HG03558 (cell line): Measurements from ENCODE around the gene RPUSD1.

Source experiments
- ATAC-seq: cut with Tn5 transposase; IDR thresholded peaks from one replicate; pipeline ENCODE4 v1.9.1; 2021; ENCODE audit warnings: moderate number of reproducible peaks; ENCODE audit not compliant: unreplicated experiment; ENCODE audit errors: extremely low read depth

Gene RPUSD1

DNA sequence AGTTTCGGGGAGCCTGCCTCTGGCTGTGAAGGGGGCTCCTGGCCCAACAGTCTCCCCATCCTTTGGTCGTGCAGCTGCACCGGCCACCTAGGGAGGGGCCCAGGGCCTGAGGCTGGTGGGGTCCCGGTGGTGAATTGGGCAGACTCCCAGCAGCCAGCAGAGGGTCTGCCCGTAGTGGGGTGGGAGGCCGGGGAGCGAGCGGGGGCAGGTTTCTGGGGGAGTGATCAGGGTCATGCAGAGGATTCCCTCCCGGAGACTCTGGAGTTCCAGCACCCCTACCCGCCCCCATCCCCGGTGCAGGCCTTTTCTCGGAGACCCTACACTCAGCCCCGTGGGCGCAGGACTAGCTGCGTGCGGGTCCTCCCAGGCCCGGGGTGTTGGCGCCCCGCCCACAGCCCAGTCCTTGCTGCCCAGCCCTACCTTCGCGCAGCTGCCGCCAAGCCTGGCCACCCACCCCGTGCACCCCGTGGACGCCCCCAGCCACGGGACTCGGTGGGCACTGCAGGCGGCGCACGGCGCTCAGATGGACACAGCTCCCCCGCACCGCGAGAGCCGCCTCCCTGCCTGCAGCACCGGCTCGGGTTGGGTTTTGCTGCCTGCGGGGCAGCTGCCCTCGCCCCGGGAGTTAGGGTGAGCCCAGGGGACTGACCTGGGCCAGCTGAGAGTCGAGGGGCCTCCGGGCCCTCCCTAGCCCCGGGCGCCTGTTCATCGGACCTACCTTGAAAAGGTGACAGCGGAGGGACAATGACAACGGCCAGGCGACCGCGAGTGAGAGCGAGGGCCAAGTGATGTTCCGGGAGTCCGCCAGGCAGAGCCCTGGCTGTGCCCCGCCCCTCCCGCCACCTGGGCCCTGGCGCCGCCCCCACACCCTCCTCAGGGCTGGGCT is 12.0 kb upstream of the RPUSD1 start, which contains the start of gene GNG13:
Gene GNG13 (minus strand): TSS at position 787 of the 886 bp plus-strand sequence. CDS start 1,657 bp downstream, outside the sequence.
- no peak for ATAC-seq

DNA sequence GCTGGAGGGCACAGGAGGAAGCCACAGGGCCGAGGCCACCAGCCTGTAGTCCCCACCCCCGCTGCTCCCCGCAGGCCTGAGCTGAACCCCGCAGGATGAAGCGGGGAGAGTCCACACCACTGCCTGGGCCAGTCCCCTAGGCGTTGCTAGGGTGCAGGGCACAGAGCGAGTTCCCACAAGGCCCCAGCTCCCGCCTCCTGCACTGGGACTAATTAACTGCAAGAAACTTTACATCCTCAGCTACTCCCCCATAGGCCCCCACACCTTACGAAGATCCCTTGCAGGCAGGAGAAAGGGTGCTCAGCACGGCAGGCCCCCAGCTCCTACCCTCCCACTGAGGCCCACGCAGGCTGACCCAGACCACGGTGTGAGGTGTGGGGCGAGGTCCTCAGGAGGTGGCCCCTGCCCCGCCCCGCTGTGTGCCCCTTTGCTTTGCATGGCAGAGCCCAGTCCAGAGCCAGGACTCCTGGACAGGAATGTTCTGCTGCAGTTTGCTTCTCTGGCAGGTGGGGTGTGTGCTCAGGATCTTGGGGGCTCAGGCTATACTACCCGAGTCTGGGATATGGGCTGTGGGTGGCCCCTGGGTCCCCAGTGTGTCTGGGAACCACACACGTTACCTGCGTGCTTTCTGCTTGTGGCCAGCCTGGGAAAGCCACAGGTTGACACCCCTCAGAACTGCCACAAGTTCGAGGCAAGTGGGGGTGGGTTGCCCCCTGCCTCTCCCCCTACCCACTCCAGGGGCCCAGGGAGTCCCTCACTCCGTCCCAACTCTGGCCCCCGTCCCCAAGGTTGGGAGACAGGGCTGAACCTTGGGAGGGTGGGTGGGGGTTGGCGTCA is 11.1 kb upstream of the RPUSD1 start:
- ATAC-seq = no peak

DNA sequence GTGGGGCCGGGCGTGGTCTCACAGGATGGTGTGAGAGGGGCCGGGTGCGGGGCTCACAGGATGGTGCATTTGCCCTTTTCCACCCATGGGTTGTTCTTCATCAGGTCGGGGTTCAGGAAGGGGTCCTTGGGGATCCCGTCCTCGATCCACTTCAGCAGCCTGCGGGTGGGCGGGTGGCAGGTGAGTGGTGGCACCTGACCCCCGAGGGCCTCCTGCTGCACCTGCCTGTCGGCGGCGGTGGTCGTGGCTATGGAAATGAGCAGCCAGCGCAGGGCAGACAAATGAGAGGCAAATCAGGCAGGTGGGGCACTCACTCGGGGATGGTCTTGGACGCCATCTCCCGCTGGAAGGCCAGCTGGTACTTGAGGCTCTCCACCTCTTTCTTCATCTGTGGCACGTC is 10.5 kb upstream of the RPUSD1 start:
- ATAC-seq = no peak

DNA sequence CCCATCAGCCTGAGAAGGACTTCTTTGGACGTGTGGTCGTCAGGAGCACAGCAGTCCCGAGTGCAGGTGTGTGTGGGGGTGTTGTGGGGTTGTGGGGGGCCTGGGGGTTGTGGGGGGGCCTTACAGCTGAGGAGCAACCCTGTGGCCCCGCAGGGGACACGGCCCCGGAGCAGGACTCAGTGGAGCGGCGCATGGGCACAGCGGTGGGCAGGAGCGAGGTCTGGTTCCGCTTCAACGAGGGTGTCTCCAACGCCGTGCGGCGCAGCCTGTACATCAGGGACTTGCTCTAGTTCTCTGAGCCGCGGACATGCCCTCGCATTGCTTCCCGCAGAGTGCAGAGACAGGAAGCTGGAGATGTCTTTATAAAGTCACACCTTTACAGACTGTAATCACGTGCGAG is 9.5 kb upstream of the RPUSD1 start:
- no peak for ATAC-seq

DNA sequence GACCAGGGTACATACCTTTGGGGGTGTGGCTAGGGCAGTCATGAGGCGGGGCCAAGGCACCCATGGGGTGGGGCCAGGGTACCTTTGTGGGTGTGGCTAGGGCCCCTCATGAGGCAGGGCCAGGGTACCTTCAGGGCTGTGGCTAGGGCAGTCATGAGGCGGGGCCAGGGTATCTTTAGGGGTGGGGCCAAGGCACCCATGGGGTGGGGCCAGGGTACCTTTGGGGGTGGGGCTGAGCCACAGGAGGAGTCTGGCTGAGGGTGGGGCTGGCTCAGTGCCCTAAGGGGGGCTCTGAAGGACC is 8.9 kb upstream of the RPUSD1 start:
- no peak for ATAC-seq

GRCh38 chr16:796296-797119 is 8.3 kb upstream of the RPUSD1 start:
- ATAC-seq = no peak

DNA sequence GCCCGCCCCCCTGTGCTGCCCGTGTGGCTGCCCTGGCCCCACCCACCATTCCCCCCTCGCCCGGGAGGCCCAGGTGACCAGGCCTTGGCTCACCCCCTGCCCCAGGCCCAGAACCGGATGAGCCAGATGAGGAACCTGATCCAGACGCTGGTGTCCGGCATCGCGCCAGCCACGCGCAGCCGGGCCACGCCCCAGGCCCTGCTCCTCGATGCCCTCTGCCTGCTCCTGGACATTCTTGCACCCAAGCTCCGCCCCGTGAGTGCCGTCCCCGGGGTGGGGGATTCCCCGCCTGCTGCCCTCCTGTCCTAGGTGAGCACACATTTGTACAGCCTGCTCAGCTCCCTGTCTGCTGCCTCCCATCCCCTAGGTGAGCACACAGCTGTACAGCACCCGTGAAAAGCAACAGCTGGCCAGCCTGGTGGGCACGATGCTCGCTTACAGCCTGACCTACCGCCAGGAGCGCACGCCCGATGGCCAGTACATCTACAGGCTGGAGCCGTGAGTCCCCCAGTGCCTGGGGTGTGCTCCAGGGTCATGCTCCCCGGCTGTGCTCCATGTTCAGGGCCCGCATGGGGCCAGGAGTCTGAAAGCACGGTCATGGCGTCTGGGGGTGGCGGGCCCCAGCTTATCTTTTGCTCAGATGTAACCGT is 7.5 kb upstream of the RPUSD1 start:
- no peak for ATAC-seq

GRCh38 chr16:794853-795466 is 6.8 kb upstream of the RPUSD1 start:
- ATAC-seq = no peak

DNA sequence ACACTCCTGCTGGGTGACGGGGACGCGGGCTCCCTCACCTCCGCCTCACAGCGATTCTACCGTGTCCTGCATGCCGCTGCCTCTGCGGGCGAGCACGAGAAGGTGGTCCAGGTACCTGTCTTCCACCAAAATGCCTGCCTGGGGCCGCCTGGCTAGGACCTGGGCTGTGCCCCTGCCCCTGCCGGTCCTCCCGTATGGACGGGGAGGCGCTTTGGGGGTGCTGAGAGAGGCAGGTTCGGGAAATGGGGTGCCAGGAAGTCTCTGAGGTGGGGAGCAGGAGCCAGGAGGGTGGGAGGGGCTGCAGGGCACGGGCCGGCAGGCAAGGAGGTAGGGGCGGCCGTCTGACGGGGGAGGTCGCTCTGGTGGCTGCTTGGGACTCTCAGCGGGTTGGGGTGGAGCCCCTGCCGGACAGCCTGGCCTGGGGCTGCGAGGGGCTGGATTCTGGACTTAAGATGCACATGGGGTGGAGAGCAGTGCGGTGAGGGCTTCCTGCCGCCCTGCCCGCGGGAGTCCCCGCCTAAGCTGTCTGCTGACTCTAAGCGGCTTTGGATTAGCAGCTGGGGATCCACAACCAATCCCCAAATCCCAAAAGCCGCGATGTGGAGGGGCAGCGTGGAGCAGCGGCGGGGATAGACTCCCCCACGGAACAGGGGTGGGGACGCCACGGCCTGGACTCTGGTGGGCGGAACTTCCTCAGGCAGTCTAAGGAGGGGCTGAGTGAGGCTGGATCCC is 6.1 kb upstream of the RPUSD1 start:
- ATAC-seq = no peak

DNA sequence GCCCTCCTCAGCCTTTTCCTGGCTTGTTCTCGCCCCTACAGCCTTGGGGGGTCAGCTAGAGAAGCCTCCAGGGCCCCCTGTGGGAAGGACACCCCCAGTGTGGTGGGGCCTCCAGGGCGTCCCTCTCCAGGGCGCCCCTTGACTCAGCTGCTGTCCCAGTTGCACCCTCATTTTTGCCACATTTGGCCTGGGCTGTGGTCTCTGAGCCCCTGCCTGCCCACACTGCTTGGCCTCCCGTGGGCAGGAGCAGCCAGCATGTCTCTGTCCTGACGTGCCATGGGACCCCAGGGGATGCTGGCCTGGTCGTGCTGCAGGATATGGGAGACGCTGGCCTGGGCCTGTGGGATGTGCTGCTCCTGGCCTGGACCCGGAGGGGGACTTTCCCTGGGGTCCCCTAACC is 5.2 kb upstream of the RPUSD1 start:
- no peak for ATAC-seq

- no peak for ATAC-seq
Measured at GRCh38 chr16:792221-792995, 4.2 kb upstream of the RPUSD1 start.

DNA sequence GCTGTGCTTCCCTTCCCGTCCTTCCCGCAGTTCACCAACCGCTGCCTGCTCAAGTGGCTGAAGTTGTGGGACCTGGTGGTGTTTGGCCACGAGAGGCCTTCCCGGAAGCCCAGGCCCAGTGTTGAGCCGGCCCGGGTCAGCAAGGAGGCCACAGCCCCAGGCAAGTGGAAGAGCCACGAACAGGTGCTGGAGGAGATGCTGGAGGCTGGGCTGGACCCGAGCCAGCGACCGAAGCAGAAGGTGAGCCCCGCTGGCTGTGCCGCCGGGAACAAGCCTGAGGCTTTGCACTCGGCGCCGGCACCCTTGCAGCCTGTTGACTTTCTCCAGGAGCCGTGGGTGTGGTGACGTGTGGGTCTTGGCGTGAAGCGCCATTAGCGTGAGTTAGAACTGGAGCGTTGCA is 3.0 kb upstream of the RPUSD1 start:
- ATAC-seq = no peak

GRCh38 chr16:790086-790485 is 1.9 kb upstream of the RPUSD1 start:
- ATAC-seq = no peak

DNA sequence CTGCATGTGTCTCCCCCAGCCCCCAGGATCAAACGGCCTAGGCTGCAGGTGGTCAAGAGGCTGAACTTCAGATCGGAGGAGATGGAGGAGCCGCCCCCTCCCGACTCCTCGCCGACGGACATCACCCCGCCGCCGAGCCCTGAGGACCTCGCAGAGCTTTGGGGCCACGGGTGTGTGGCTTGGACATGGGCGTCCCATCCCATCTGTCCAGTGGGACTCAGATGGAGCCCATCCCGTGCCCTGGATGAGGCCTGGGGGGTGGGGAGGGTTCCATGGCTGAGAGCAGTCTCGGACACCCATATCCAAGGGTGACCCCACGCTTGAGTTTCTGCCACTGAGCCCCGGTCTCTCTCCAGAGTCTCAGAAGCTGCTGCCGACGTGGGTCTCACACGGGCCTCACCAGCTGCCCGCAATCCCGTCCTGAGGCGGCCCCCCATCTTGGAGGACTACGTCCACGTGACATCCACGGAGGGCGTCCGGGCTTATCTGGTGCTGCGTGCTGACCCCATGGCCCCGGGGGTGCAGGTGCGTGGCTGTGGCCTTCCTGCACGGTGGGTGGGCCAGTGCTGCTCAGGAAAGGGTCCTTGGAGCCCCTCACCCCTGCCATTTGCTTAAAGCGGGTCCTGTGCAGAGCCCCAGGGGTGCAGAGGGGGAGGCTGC is 1.1 kb upstream of the RPUSD1 start:
- ATAC-seq = no peak

DNA sequence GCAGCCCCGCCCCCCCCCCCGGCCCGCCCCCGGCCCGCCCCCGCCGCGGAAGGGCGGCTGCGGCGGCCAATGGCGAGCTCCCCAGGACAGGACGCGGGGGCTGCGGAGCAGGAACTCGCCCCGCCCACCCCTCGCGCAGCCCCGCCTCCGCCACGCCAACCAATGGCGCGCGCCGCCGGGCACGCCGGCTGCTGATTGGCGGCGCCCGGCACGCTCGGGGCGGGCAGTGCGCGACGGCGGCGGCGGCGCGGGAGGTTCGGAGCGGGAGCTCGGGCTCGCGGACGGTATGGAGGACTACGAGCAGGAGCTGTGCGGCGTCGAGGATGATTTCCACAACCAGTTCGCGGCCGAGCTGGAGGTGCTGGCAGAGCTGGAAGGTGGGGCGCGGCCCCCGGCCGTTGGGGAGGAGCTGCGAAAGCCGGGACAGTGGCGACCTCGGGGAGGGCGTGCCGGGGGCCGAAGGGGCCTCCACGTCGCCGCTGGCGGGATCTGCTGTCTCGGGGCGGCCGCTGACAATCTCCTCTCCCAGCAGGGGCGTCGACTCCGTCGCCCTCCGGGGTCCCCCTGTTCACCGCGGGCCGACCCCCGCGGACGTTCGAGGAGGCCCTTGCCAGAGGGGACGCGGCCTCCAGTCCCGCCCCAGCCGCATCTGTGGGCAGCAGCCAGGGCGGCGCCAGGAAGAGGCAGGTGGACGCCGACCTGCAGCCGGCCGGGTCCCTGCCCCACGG is 382 bp upstream of the RPUSD1 start, which contains the start of gene CHTF18:
Gene CHTF18 (plus strand): TSS at position 222 of the 728 bp plus-strand sequence. CDS start 65 bp downstream, at position 287.
- ATAC-seq = peak; percentile 44

- ATAC-seq = no peak
Measured at GRCh38 chr16:787321-787966, 737 bp downstream of the RPUSD1 start.
